Colonic mucosa (tissue), 4 donors: Measurements from ENCODE around the gene ACKR1. TPM values are rescaled to one million over a fixed set of nuclear protein-coding genes. Genes with fewer than 3 reads are reported as not detected.

Experiments
- DNase-seq: peaks from one replicate; pipeline ENCODE4 v3.0.0-alpha.2; 2020
- H3K27ac ChIP-seq: fragments of 200-600 bp; one replicate; pipeline ENCODE4 v1.8.0; 2021
- H3K27me3 ChIP-seq: fragments of 200-600 bp; one replicate; pipeline ENCODE4 v1.8.0; 2021
- H3K36me3 ChIP-seq: fragments of 200-600 bp; one replicate; pipeline ENCODE4 v1.8.0; 2021
- H3K4me1 ChIP-seq: fragments of 200-600 bp; one replicate; pipeline ENCODE4 v1.8.0; 2021; ENCODE audit warnings: mild to moderate bottlenecking
- H3K4me3 ChIP-seq: fragments of 200-600 bp; one replicate; pipeline ENCODE4 v1.8.0; 2021
- H3K9ac ChIP-seq, 2 donors: one replicate each; pipeline ENCODE4 v1.7.0; 2013; ENCODE audit warnings: control low read depth in 2 of 2, low read depth in 2 of 2, low read length in 2 of 2
- H3K9me3 ChIP-seq: fragments of 200-600 bp; one replicate; pipeline ENCODE4 v1.8.0; 2021
- intact Hi-C: fragments of 100-400 bp; cut with DNase I; formaldehyde crosslinking; loops from one replicate; pipeline ENCODE4 v1.14.1; 2022
- total RNA-seq, 2 donors: library from RNA; stranded (reverse); fragmentation: NEBNext Ultra II Directional in 1 of 2; extraction: Animal tissue kit (Norgen Biotek cat#: 25700) in 1 of 2; gene quantifications; one replicate each; pipeline ENCODE4 v1.2.1, GENCODE V29; 2021
- TF ChIP-seq, protein P1 (sequence below): fragments of 200-600 bp; IDR thresholded peaks from one replicate; pipeline ENCODE4 v1.8.0; 2022; ENCODE audit warnings: antibody characterized with exemption, mild to moderate bottlenecking
- donor health status: healthy.
- donor health status: DM: no; HTN: no; CAD: no.
- donor health status: DM: no; HTN: no; CAD: no.

ACKR1 gene
- total RNA-seq, 2 donors from 2014 or later, result 11.6 to 23.9 TPM

GRCh38 chr1:159199901-159200300 lies 4.8 kb upstream of the ACKR1 start:
- no peak overlapping the region for H3K4me3 ChIP-seq

GRCh38 chr1:159200769-159201168 lies 3.9 kb upstream of the ACKR1 start:
- no peaks in the 10 kb centered on the region for H3K27me3 ChIP-seq
- H3K9me3 ChIP-seq, result no peaks in the 10 kb centered on the region
- no peak for DNase-seq

More at GRCh38 chr1:159199901-159200300, 4.8 kb upstream of the ACKR1 start:
- H3K9me3 ChIP-seq, result no peaks in the 10 kb centered on the region
- H3K36me3 ChIP-seq, result no peaks in the 10 kb centered on the region
- TF ChIP-seq, protein P1, sequence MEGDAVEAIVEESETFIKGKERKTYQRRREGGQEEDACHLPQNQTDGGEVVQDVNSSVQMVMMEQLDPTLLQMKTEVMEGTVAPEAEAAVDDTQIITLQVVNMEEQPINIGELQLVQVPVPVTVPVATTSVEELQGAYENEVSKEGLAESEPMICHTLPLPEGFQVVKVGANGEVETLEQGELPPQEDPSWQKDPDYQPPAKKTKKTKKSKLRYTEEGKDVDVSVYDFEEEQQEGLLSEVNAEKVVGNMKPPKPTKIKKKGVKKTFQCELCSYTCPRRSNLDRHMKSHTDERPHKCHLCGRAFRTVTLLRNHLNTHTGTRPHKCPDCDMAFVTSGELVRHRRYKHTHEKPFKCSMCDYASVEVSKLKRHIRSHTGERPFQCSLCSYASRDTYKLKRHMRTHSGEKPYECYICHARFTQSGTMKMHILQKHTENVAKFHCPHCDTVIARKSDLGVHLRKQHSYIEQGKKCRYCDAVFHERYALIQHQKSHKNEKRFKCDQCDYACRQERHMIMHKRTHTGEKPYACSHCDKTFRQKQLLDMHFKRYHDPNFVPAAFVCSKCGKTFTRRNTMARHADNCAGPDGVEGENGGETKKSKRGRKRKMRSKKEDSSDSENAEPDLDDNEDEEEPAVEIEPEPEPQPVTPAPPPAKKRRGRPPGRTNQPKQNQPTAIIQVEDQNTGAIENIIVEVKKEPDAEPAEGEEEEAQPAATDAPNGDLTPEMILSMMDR, result no peak
- H3K9ac ChIP-seq, result no peak overlapping the region
- no peaks in the 10 kb centered on the region for H3K4me1 ChIP-seq
- no peak overlapping the region for H3K27ac ChIP-seq
- H3K27me3 ChIP-seq, result no peaks in the 10 kb centered on the region
- intact Hi-C loops, result loop anchor here (5.0 to 10.0 kb wide), 2 partner anchors 38 to 575 kb away; no protein-coding TSS in a partner anchor
- DNase-seq, result no peak

DNA sequence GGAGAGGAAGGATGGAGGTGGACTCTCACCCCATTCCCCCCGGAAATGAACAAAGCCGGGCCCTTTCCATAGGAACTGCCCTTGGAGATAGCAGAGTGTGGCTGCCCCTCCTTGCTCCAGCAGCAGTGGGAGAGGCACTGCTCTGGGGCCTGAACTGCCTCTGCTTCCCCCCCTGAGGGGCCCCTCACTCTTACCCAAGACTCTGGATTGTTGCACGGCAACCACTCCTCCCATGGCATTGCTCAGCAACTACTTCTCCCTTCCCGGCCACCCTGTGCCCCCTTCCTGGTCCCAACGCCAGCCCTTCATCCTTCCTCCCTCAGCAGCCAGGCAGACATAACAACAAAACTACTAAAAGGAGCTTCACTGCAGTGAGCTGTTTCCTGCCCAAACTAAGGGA lies 3.0 kb upstream of the ACKR1 start:
- Histone ChIP-seq H3K9ac (no peak overlapping the region), H3K9me3 (no peaks in the 10 kb centered on the region), H3K4me1 (no peaks in the 10 kb centered on the region), H3K4me3 (no peak overlapping the region), H3K36me3 (no peaks in the 10 kb centered on the region), H3K27ac (no peak overlapping the region), H3K27me3 (no peaks in the 10 kb centered on the region)
- DNase-seq, result no peak
- intact Hi-C loops, result loop anchor here (10.0 kb wide), 1 partner anchor 573 kb away; no protein-coding TSS in a partner anchor
- TF ChIP-seq, protein P1, result no peak

More at GRCh38 chr1:159200769-159201168, 3.9 kb upstream of the ACKR1 start:
- no peaks in the 10 kb centered on the region for H3K4me1 ChIP-seq
- H3K4me3 ChIP-seq, result no peak overlapping the region
- H3K27ac ChIP-seq, result no peak overlapping the region
- H3K9ac ChIP-seq, result no peak overlapping the region
- TF ChIP-seq, protein P1, result no peak
- H3K36me3 ChIP-seq, result no peaks in the 10 kb centered on the region
- intact Hi-C loops, result loop anchor here (10.0 kb wide), 1 partner anchor 574 kb away; no protein-coding TSS in a partner anchor

- no peaks in the 10 kb centered on the region for H3K4me1 ChIP-seq
- TF ChIP-seq, protein P1, result no peak
- H3K9ac ChIP-seq, result no peak overlapping the region
- H3K4me3 ChIP-seq, result no peak overlapping the region
- no peaks in the 10 kb centered on the region for H3K27me3 ChIP-seq
- intact Hi-C loops, result loop anchor here (10.0 kb wide), 1 partner anchor 571 kb away; no protein-coding TSS in a partner anchor
- no peak overlapping the region for H3K27ac ChIP-seq
- DNase-seq, result no peak
- H3K36me3 ChIP-seq, result no peaks in the 10 kb centered on the region
- H3K9me3 ChIP-seq, result no peaks in the 10 kb centered on the region
Observed at GRCh38 chr1:159203610-159204009, 1.1 kb upstream of the ACKR1 start.

DNA sequence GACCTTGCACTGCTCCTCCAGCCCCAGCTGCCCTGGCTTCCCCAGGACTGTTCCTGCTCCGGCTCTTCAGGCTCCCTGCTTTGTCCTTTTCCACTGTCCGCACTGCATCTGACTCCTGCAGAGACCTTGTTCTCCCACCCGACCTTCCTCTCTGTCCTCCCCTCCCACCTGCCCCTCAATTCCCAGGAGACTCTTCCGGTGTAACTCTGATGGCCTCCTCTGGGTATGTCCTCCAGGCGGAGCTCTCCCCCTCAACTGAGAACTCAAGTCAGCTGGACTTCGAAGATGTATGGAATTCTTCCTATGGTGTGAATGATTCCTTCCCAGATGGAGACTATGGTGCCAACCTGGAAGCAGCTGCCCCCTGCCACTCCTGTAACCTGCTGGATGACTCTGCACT lies 550 bp downstream of the ACKR1 start:
- H3K4me3 ChIP-seq, result no peak overlapping the region
- no peak for DNase-seq
- intact Hi-C loops, result loop anchor here (10.0 kb wide), 1 partner anchor 570 kb away; no protein-coding TSS in a partner anchor
- H3K9ac ChIP-seq, result no peak overlapping the region
- TF ChIP-seq, protein P1, result no peak
- H3K36me3 ChIP-seq, result no peaks in the 10 kb centered on the region
- no peaks in the 10 kb centered on the region for H3K27me3 ChIP-seq
- H3K9me3 ChIP-seq, result no peaks in the 10 kb centered on the region
- H3K4me1 ChIP-seq, result no peaks in the 10 kb centered on the region
- no peak overlapping the region for H3K27ac ChIP-seq
